HG02973 (cell line): ENCODE data around the gene CACNA1H.
"Not testable (repeated sequence)": the region's sequence is repeated elsewhere in the genome, so short reads cannot be mapped to it uniquely, and the experiment has no call there.

Source experiments
- ATAC-seq: cut with Tn5 transposase; IDR thresholded peaks from one replicate; pipeline ENCODE4 v1.9.1; 2021; ENCODE audit warnings: moderate library complexity; ENCODE audit not compliant: unreplicated experiment

Gene CACNA1H

DNA sequence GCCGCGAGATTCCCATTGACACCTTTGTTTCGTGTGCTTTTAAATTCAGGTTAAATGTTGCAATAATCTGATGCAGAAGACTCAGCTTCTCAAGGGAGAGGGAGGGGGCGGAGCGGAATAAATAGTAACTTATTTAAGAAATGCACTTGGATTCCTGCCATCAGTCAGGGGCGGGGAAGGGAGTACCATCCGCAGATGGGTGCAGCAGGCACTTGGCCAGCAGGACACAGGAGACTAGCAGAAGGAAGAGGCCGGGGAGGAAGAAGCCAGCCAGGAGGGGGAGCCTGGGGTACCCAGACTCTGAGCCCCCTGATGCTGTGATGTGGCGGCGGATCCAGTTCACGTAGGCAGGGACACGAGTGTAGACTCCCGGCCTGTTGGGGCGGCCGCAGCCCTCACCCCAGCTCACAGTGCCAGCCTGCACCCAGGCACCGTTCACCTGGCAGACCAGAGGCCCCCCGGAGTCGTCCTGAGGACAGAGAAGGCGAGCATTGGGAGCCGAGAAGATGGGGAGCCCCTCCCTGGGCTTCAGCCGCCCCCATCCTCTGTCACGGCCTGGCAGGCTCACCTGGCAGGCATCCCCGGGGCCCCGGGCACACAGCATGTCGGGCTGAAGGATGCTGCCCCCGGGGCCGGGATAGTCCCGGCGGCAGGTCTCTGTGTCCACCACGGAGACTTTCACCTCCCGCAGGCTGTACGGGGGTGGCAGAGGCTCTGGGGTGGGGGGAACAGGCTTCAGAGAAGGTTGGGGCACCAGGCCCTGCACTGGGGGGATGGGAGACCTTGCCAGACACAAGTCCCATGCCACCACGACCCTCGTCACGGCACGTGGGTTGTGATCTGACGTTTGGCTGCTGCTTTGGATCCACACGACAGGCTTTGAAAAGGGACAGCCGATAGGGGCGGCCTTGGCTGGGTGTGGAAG lies 69.0 kb downstream of the CACNA1H start:
- no peak for ATAC-seq

DNA sequence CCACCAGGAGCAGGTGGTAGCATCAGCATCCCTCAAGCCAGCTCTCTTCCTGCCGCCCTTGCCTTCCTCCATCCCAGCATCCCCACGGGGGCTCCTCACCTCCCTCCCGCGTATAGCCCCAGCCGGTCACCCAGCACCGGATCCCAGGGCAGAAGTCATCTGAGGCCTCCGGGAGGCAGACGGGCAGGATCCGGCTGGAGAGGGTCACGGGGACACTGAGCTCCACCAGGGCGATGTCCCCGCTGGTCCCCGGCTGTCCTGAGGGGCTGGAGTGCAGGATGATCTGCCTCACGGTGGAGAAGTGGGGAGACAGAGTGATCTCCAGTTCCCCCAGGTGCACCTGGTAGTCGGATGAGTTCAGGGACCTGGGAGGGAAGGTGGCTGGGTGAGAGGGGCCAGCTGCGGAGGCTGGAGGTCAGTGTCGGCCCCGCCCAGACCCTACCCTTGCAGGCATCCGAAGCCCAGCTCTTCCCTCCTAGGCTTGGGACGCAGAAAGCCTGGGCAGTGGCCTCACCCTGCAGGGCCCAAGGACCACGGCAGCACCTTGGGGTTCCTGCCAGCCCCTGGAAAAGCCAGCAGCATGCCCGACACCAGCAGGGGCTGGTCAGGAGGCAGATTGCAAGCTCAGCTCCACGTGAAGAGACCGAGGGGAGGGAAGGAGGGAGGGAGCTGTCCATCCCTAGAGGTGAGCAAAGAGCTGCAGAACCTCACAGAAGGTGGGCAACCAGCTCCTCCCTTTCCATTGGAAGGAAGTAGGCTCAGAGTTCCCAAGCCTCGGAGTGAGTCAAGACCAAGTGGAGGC lies 69.8 kb downstream of the CACNA1H start:
- ATAC-seq, result no peak

DNA sequence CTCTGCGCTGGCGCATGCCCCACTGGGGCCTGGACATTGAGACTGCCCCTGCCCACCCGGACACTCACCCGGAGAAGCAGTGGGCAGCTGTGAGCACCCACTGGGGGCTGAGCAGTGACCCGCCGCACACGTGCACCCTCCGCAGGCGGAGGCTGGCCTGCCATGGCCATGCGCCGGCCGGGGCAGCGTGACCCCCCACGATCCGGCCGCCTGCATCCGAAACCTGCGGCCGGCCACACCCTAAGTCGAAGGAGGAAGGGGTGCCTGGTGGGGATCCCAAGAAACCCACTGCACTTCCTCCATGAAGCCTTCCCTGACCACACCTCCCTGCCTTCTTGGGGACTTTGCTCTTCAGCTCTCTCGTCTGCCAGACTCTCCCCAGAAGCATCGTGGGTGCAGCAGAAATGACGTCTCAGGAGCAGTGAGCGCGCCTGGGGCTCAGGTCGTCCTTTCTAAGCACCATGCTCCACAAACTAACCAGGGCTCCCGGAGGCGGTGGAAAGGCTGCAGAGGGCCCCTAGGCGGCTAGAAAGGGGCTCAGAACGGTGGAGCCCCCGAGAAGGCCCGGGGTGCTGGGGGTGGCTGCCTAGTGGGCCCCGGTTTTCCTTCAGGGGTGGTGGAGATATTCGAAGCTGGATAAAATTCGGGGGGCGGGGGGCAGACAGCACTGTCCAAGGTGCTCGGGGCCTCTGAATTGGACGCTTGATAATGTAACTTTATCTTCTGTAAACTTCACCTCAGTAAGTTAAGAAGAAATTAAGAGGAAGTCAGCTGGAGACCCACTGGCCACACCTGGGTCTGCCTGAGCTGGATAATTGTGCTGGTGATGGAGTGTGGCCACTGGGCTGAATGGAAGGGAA lies 70.7 kb downstream of the CACNA1H start:
- ATAC-seq, result no peak

DNA sequence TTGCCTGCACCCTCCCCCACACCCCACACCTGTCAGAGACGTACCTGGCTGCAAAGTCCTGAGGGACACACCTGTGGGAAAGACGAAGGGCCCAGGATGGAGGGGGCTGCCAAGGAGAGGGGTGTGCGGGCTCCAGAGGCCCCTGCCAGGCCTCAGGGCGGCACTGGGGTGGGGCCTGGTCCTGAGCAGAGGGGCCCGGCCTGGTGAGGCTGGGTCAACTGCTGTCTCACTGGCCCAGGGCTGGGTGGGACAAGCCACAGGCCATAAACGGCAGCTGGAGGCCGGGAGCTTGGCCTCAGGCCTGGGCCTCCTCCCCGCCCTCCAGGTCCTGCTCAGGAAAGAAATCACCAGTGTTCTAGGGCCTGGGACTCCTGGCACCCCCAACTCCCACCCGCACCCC lies 71.7 kb downstream of the CACNA1H start:
- ATAC-seq, result no peak

DNA sequence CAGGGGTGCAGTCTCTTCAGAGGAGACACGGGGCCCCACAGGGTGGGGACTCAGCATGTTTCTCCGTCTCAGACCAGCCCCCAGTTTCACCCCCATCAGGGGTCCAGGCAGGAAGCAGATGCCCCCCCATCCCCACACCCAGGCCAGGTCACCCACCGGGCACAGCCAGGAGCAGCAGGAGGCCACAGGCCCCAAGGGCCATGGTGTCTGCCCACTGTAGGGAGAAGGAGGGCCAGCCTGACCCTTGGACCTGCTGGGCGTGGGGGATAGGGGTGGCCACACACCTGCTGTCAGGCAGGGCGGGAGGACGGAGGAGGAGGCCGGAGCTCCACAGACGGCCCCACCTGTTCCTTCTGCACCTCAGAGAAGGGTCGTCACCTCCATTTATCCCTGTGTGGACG lies 72.1 kb downstream of the CACNA1H start, which contains the start of gene TPSG1:
TPSG1 (minus strand) TSS at position 218 of the 401 bp plus-strand sequence; CDS start at position 202, 16 bp downstream.
- no peak for ATAC-seq

DNA sequence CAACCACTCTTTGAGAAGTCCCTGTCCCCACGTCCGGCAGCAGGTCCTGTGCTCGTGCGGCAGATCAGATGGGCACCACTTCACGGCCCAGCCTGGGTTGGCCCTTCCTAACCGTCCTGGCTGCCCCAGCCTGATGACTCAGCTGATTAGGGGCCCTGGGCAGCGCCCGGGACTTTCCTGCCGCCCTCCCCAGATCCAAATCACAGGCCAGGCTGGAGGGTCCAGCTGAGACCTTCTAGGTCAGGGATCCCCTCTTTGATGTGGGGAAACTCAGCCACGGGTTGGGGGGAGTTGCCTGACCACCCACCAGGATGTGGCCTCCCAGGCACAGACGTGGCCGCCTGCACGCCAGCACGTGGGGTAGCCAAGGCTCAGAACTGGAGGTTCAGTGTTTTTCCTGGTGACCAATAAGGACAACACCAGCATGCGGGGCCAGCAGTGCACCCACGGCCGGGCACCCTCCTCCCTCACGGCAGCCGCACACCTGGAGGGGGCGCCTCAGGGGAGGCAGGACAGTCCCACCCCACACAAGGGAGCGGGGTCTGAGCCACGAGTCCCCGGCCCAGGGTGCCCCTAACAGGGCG lies 72.9 kb downstream of the CACNA1H start:
- not testable (repeated sequence) for ATAC-seq

DNA sequence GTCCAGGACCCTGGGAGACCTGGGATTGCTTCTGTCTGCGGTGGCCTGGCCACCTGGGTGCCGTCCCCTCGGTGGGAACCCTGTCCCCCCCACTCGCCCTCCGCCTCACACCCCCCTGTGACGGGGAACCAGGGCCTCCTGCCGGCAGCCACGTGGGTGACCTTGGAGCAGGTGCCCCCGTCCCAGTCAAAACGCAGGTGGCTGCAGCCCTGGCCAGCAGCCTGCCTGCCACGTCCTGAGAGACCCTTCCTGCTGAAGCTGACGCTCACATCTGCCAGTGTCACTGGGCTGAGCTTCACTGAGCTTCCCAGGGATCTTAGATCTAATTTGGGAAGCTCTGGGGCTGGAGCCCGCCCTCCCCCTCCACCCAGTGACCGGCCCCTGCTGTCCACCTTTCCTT lies 73.8 kb downstream of the CACNA1H start:
- ATAC-seq, result not testable (repeated sequence)

DNA sequence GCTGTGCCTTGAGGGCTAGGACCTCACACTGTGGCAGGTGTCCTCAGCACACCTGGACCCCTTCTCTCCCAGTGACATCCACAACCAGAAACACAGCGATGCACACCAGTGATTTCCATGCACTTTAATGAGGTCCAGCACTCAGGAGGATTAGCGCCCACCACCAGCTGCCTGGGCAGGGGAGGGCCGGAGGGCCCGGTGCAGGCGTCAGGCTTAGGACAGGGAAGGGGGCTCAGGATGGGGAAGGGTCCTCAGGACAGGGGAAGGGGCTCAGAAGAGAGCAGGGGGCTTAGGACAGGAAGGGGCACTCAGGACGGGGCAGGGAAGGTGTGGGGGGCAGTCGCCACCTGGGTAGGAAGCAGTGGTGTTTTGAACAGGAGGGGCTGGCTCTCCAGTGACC lies 75.3 kb downstream of the CACNA1H start:
- not testable (repeated sequence) for ATAC-seq

DNA sequence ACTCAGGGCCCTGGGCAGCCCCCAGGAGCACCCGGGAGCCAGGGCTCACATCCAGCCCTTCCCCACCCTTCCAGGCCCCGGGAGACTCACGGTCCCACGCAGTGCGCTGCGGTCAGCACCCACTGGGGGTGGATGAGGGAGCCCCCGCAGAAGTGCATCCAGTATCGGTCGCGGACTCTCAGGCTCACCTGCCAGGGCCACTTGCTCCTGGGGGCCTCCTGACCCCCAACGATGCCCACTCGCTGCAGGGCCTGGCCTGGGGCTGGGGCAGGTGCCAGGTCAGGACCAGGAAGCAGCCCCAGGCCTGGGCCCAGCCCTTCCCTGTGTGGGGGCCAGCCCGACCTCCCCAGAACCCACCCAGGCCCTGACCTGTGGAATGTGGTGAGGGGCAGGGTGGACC lies 76.6 kb downstream of the CACNA1H start:
- ATAC-seq, result not testable (repeated sequence)

DNA sequence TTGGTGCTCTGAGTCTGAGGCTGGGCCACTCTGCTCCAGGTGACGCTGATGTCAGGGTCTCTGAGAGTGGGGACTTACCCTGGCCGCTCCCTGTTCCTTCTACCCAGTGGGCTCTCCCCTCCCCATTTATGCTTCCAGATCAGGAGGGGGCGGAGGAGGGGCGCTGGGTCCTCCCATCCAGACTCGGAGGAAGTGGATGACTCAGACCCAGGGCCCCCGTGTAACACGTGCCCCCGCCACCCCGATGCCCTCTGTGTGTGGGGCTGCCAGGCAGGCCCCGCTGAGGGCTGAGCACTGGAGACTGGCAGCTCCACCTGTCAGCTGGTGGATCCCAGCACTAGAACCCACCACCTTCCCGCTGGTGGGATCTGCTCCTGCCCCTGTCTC lies 77.2 kb downstream of the CACNA1H start, which contains the start of gene TPSB2:
TPSB2 (minus strand) TSS at position 101 of the 387 bp plus-strand sequence. CDS start 233 bp downstream, outside the sequence.
- ATAC-seq, result not testable (repeated sequence)

DNA sequence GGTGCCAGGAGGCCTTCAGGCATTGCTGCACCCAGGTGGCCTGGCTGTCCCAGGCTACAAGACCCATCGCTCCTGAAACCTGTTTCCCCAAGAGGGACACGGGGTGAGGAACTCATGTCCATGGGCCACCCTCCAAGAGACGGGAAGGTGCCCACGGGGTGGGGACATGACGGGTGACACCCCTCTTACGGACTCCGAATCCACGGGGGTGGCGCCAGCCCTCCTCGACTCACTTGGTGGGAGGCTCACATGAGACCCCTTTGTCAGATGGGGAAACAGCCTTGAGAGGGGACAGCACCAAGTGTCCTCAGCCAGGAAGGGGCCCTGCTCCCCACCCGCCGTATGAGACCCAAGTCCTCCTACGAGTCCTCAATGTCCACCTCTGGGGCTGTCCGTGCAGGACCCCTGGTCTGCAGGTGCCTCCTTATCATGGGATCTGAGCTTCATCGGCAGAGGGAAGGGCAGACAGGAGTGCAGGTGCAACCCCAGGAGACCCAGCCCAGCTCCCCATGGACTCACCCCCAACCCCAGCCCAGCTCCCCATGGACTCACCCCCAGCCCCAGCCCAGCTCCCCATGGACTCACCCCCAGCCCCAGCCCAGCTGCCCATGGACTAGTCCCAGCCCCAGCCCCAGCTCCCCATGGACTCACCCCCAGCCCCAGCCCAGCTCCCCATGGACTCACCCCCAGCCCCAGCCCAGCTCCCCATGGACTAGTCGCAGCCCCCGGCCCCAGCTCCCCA lies 77.7 kb downstream of the CACNA1H start:
- not testable (repeated sequence) for ATAC-seq

DNA sequence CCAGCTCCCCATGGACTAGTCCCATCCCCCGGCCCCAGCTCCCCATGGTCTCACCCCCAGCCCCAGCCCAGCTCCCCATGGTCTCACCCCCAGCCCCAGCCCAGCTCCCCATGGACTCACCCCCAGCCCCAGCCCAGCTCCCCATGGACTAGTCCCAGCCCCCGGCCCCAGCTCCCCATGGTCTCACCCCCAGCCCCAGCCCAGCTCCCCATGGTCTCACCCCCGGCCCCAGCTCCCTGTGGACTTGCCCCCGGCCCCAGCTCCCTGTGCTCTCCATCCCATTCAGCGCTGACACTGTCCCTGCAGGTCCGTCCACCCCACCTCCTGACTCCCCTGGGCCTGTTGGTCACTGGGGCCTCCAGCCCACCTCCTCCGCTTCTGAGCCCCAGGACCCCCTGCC lies 78.4 kb downstream of the CACNA1H start:
- not testable (repeated sequence) for ATAC-seq

DNA sequence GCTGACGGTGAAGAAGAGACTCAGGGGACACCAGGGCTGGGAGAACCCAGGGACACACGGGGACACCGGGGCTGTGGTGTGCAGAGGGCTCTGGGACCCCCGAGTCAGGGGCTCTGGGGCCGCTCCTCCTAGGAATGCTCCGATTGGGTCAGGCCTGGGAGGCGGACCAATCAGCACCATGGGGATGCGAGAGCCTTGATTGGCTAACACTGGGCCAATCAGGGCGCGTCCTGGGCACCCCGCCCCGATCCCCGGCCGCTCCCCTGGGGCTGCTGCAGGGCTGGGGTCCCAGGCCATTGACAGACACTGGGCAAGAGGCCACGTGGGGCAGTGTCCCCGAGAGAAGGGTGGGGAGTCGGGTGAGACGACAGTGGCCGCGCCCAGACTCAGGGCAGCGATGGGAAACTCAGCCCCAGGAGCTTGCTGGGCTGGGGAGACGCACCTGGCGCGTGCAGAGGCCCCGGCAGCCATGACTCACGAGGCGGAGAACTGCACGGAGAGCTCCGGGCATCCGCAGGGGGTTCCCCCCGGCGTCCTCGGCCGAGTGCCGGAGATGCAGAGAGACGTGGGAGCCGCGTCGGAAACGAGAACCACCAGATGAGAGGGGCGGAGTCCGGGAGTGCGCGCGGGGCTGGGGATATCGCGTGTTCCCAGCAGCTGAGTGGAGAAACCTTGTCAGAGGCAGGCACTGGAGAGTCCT lies 79.3 kb downstream of the CACNA1H start:
- ATAC-seq, result not testable (repeated sequence)

DNA sequence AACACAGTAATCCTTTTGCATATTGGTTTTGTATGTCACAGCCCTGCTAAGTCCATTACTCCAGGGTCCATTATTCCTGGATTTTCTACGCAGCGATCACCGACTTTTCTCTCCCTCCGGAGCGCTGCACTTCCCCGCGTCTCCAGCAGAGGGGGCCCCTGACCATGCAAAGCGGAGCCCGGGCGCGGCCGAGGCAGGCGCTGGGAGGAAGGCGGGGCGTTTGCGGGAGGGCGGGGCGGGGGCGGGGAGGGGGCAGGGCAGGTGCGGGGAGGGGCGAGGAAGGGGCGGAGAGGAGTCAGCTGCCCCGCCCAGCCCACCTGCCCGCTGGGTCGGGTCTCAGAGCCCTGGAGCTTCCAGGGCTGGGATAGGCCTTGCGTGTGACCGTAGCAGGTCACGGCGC lies 83.8 kb downstream of the CACNA1H start:
- ATAC-seq, result not testable (repeated sequence)

DNA sequence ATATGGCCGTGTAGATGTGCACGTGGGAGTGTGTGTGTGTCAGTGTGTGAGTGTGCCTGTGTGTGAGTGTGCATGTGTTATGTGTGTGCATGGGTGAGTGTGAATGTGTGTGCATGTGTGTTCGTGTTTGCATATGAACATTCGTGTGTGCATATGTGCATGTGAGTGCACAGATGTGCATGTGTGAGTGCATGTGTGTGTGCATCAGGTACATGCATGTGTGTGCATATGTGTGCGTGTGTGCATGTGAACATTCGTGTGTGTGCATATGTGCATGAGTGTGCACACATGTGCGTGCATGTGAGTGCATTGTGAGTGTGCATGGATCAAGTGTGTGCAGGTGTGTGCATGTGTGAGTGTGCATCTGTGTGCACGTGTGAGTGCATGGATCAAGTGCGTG lies 85.1 kb downstream of the CACNA1H start:
- no peak for ATAC-seq

DNA sequence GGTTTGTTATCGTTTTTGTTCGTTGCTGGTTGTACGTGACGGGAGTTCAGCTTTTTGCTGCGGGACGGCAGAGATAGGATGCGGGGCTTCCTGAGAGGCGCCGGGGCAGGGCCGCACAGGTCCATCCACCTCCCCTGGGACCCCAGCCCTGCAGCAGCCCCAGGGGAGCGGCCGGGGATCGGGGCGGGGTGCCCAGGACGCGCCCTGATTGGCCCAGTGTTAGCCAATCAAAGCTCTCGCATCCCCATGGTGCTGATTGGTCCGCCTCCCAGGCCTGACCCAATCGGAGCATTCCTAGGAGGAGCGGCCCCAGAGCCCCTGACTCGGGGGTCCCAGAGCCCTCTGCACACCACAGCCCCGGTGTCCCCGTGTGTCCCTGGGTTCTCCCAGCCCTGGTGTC lies 86.0 kb downstream of the CACNA1H start:
- not testable (repeated sequence) for ATAC-seq

DNA sequence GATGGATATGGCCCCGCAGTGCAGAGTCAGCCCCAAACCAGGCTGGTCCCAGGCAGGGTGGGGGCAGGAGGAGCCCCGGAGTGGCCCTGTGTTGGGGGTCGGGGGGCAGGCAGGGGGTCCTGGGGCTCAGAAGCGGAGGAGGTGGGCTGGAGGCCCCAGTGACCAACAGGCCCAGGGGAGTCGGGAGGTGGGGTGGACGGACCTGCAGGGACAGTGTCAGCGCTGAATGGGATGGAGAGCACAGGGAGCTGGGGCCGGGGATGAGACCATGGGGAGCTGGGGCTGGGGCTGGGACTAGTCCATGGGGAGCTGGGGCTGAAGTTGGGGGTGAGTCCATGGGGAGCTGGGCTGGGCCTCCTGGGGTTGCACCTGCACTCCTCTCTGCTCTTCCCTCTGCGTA lies 86.7 kb downstream of the CACNA1H start:
- ATAC-seq, result not testable (repeated sequence)

DNA sequence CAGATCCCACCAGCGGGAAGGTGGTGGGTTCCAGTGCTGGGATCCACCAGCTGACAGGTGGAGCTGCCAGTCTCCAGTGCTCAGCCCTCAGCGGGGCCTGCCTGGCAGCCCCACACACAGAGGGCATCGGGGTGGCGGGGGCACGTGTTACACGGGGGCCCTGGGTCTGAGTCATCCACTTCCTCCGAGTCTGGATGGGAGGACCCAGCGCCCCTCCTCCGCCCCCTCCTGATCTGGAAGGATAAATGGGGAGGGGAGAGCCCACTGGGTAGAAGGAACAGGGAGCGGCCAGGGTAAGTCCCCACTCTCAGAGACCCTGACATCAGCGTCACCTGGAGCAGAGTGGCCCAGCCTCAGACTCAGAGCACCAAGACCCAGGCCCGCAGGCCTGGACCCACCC lies 87.5 kb downstream of the CACNA1H start, which contains the start of gene TPSAB1:
TPSAB1 (plus strand) TSS at position 270 of the 400 bp plus-strand sequence. CDS start 234 bp downstream, outside the sequence.
- ATAC-seq, result not testable (repeated sequence)

DNA sequence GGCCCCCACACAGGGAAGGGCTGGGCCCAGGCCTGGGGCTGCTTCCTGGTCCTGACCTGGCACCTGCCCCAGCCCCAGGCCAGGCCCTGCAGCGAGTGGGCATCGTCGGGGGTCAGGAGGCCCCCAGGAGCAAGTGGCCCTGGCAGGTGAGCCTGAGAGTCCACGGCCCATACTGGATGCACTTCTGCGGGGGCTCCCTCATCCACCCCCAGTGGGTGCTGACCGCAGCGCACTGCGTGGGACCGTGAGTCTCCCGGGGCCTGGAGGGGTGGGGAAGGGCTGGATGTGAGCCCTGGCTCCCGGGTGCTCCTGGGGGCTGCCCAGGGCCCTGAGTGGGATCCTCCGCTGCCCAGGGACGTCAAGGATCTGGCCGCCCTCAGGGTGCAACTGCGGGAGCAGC lies 88.2 kb downstream of the CACNA1H start:
- not testable (repeated sequence) for ATAC-seq
